Measurements from ENCODE around the gene LAIR1.

- no peak for TF ChIP-seq JUNB (IDR thresholded peaks at IDR 0.05; ENCODE audit: unreplicated experiment)
- no peak for TF ChIP-seq CTCF (conservative IDR thresholded peaks at IDR 0.05; ENCODE audit: low read depth in 2 of 2)
- no peak for TF ChIP-seq CREB1 (CRISPR knock-in tag; IDR thresholded peaks at IDR 0.05; ENCODE audit: low read depth)
- no peak for TF ChIP-seq REST (IDR thresholded peaks at IDR 0.05; ENCODE audit: unreplicated experiment)
Measured at GRCh38 chr19:54412877-54413276, 48.1 kb upstream of the LAIR1 start.

All from GM23338 (cell line).